ENCODE measurements around the gene PPP1R13L. TPM values are rescaled to one million over a fixed set of nuclear protein-coding genes. Genes with fewer than 3 reads are reported as not detected.
"Not testable (repeated sequence)": the region's sequence is repeated elsewhere in the genome, so short reads cannot be mapped to it uniquely, and the experiment has no call there.

The PPP1R13L gene
- total RNA-seq, 1 donor from 2014 or later: 9.4 TPM

DNA sequence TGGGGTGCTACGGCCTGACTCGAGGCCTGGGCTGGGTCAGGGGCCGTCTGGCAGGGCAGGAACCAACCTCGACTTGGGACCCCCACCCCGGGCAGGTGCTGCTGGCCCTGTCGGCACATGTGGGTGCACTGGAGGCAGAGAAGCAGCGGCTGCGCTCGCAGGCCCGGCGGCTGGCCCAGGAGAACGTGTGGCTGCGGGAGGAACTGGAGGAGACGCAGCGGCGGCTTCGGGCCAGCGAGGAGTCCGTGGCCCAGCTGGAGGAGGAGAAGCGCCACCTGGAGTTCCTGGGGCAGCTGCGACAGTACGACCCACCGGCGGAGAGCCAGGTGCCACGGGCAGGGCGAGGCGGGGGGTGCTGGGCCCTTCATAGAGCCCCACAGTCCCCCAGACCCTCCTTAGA lies 58.4 kb downstream of the PPP1R13L start:
- no peak for DNase-seq (ENCODE audit: low spot score)

DNA sequence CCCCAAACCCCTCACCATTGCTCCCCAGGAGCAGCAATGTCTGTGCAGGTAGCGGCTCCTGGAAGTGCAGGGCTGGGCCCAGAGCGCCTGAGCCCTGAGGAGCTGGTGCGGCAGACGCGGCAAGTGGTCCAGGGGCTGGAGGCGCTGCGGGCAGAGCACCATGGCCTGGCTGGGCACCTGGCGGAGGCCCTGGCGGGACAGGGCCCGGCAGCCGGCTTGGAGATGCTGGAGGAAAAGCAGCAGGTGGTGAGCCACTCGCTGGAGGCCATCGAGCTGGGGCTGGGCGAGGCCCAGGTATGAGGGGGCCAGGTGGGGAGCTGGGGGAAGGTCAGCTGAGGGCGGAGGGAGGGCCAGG lies 59.4 kb downstream of the PPP1R13L start:
- no peak for DNase-seq (ENCODE audit: low spot score)

DNA sequence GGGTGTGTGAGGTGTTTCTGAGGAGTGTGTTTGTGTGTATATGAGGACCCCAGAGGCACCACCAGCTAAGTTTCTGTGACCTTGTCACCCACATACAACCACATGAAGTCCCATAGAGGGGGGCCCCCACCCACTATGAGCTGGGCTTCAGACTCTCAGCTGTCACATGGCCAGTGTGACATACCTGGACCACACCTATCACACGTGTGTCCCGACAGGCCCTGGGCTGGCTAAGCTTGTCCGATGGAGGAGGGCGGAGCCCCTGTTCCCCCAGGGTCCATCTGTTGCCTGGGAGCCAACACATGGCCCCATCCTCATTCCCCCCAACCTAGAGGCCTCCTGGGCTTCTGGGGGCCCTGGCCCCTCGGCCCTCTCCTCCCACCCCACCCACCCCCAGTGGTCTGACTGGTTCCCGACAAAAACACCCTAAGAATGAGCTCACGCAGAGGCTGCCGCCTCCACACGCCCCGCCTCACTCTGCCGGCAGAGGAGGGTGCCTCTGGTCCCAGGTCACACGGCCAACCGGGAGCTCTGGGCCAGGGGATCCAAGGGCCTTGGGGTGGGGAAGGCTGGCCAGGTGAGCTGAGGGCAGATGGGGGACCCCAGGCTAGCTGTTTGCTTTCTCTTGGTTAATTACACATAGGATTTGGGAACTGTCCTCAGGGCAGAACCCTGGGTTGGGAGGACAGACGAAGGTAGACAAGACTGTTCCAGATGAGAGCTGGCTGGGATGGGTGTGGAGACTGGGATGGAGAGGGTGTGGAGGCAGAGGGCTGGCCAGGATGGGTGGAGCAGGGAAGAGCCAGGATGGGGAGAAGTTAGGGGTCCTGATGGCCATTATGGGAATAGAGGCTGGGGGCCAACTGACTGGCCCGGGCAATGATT lies 60.0 kb downstream of the PPP1R13L start:
- peak; percentile 42 for DNase-seq (ENCODE audit: low spot score)

DNA sequence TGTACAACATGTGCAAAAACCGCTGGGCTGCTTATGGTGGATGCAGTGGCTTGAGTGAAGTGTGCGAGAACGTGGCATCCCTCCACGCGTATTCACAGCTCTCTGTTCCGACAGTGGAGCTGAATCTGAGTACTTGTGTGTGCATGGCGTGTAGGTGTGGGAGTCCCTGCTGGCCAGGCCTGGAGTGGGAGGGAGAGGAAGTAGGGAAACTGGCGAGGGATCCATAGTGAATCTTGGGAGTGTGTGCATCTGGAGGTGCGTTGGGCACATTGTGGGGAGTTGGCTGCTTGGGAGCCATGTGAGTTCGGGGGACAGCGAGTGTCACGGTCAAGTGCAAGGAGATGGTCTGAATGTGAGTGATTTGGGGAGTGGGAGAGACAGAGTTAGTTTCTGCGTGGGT lies 62.0 kb downstream of the PPP1R13L start:
- no peak for DNase-seq (ENCODE audit: low spot score)

DNA sequence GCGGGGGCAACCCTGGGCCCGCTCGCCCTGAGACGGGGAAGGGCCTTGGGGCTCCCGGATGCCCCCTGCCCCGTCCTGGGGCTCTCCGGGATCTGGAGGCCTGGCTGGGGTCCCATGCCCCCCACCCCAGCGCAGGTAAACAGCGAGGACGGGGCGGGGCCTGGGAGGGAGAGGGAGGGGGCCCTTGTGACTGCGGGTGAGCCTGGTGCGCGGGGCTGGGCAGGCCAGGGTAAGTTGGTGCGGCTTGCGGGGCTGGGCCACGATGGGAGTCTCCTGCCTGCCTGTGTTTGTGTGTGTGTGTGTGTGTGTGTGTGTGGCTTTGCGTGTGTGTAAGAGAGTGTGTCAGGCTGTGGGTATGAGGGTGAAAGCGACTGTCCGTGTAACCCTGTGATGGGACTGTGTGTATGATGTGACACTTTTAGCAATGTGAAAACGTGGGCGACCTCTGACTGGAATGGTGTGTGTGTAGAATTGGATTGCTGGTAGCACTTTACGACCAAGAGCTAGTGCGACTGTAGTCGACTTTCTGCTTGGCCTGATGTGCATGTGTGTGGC lies 63.9 kb downstream of the PPP1R13L start:
- DNase-seq (ENCODE audit: low spot score): no peak

DNA sequence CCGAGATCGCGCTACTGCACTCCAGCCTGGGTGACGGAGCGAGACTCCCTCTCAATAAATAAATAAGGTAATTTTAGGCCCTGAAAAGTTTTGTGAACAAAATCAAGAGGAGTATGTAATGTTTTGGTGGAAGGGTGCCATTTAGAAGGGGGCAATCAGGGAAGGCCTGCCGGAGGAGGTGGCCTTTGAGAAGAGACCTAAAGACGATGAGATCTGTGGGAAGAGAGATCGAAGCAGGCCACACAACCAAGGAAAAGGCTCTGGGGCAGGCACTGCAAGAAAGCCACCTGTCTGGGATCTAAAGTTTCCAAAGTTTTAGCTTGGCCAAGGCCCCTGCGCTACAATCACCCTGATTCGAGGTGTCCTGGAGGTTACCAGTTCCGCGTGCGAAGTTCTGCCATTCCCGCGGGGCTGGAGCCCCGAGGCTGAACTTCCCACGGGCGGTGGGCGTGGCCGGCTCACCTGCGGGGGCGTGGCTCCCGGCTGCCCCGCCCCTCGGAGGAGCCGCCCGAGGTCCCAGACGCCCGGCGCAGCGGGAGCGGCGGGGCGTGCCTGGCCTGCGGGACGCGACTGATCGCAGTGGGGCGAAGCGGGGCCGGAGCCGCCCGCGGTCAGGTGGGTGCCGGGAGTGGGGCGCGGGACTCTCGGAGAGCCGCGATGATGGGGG lies 64.5 kb downstream of the PPP1R13L start, which contains the start of gene KLC3:
Gene KLC3, plus strand, starts transcription at position 519 of the 667 bp plus-strand sequence. CDS start 4,792 bp downstream, outside the sequence.
- no peak for DNase-seq (ENCODE audit: low spot score)

DNA sequence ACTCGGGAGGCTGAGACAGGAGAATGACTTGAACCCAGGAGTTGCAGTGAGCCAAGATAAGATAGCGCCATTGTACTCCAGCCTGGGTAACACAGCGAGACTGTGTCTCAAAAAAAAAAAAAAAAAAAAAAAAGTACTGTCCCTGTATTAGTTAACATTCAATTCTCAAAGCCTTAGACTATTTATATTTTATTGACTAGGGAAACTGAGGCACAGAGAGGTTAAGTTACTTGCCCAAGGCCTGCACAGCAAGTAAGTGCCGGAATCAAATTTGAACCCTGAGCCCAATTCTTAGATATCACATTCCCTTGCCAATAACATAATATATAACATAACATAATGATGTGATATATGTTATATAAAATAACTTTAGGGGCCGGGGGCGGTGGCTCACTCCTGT lies 65.2 kb downstream of the PPP1R13L start:
- DNase-seq (ENCODE audit: low spot score): no peak

DNA sequence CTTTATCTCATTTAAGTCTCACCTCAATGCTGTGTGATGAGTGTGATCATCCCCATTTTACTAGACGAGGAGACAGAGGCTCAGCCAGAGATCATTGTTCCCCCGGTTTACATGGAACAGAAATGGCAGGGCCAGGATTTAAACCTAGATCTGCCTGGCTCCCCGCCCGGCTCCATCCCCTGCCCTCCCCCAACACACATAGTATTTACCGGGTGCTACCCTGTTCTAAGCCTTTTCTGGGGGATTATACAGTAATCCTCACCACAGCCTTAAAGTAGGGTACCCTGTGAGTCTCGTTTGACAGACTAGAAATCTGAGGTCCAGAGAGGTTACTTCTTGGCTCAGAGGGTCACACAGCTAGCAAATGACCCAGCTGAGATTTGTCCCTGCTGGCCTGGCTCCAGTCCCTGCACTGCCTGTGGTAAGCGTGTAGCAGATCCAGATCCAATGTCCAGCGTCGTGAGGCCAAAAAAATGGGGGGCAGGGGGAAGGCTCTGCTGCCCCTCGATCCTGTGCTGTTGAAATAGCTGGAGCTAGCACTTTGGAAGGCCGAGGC lies 68.1 kb downstream of the PPP1R13L start:
- DNase-seq (ENCODE audit: low spot score): no peak

DNA sequence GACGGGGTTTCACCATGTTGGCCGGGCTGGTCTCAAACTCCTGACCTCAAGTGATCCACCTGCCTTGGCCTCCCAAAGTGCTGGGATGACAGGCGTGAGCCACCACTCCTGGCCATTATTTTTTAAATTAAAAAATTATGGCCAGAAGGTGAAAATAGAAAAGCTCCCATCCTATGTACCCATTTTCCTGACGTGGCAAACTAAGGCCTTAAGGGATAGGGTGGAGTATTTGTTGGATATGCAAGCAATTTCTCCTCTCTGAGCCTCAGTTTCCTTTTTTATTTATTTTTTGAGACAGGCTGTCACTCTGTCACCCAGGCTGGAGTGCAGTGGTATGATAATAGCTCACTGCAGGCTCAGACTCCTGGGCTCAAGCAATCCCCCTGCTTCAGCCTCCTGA lies 70.0 kb downstream of the PPP1R13L start:
- DNase-seq (ENCODE audit: low spot score): not testable (repeated sequence)

DNA sequence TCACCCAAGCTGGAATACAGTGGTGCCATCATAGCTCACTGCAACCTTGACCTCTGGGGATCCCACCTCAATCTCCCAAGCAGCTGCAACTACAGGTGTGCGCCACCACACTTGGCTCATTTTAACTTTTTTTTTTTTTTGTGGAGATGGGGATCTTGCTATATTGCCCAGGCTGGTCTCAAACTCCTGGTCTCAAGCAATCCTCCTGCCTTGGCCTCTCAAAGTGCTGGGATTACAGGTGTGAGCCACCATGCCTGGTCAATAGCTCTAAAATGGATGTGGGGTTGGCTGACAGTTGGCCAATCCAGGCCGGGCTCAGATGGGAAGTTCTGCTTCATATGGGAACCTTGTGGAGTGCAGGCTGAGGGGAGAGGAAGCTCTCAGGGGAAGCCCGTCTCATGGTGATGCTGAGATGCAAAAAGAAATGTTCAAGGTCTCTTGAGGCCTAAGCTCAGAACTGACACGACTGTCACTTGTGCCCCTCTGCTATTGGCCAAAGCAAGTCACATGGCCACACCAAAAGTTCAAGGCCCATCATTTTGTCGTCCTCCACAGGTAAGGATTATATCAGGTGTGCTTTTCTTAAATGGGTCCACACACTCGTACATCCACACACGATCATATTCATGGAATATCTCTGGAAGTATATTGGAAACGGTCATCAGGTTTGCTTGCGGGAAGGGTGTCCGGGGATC lies 71.1 kb downstream of the PPP1R13L start:
- no peak for DNase-seq (ENCODE audit: low spot score)

DNA sequence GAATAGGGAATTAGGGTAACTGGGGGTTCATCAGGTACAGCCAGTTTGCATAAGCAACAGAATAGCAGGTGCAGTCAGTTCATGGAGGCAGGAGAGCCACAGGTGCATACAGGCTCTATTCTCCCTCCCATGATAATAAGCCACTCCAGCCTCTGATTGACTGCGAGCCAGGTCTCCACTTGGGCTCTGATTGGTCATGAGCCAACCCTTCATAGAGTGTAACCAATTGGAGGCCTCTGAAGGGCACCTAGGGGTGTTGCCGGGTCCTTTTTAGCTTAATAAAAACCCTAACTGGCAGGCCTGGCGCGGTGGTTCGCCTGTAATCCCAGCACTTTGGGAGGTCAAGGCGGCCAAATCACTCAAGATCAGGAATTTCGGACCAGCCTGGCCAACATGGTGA lies 73.5 kb downstream of the PPP1R13L start:
- no peak for DNase-seq (ENCODE audit: low spot score)

Other genes with a start within 250 kb of the PPP1R13L start
- gene NKPD1, start 244.1 kb downstream of the PPP1R13L start, total RNA-seq (ENCODE audit: insufficient read depth, low replicate concordance): 0.48 TPM
- gene TRAPPC6A, start 226.8 kb downstream of the PPP1R13L start, total RNA-seq (ENCODE audit: insufficient read depth, low replicate concordance): 12.5 TPM
- 0.72 TPM for gene BLOC1S3, start 226.3 kb downstream of the PPP1R13L start, total RNA-seq (ENCODE audit: insufficient read depth, low replicate concordance)
- gene EXOC3L2, start 159.7 kb downstream of the PPP1R13L start, total RNA-seq (ENCODE audit: insufficient read depth, low replicate concordance): not detected
- 11.3 TPM for gene MARK4, start 153.8 kb downstream of the PPP1R13L start, total RNA-seq (ENCODE audit: insufficient read depth, low replicate concordance)
- not detected for gene CKM, start 82.2 kb downstream of the PPP1R13L start, total RNA-seq (ENCODE audit: insufficient read depth, low replicate concordance)
- gene KLC3, start 64.3 kb downstream of the PPP1R13L start, total RNA-seq (ENCODE audit: insufficient read depth, low replicate concordance): 4.3 TPM
- 25.3 TPM for gene ERCC2, start 34.5 kb downstream of the PPP1R13L start, total RNA-seq (ENCODE audit: insufficient read depth, low replicate concordance)
- 8.7 TPM for gene POLR1G, start 1.6 kb upstream of the PPP1R13L start, total RNA-seq (ENCODE audit: insufficient read depth, low replicate concordance)
- gene ERCC1, start 18.8 kb upstream of the PPP1R13L start, total RNA-seq (ENCODE audit: insufficient read depth, low replicate concordance): 66.2 TPM
- gene FOSB, start 62.9 kb upstream of the PPP1R13L start, total RNA-seq (ENCODE audit: insufficient read depth, low replicate concordance): 357 TPM
- 7.5 TPM for gene RTN2, start 92.0 kb upstream of the PPP1R13L start, total RNA-seq (ENCODE audit: insufficient read depth, low replicate concordance)
- not detected for gene PPM1N, start 93.4 kb upstream of the PPP1R13L start, total RNA-seq (ENCODE audit: insufficient read depth, low replicate concordance)
- 66.2 TPM for gene VASP, start 102.4 kb upstream of the PPP1R13L start, total RNA-seq (ENCODE audit: insufficient read depth, low replicate concordance)
- gene OPA3, start 179.7 kb upstream of the PPP1R13L start, total RNA-seq (ENCODE audit: insufficient read depth, low replicate concordance): 4.8 TPM
- gene GPR4, start 197.1 kb upstream of the PPP1R13L start, total RNA-seq (ENCODE audit: insufficient read depth, low replicate concordance): 0.48 TPM
- gene EML2, start 234.3 kb upstream of the PPP1R13L start, total RNA-seq (ENCODE audit: insufficient read depth, low replicate concordance): 4.6 TPM

All from umbilical cord (tissue), 2 donors.